HUES64 (cell line): ENCODE measurements around the gene GIMD1.

Experiments
- H3K27ac ChIP-seq: 2 replicates; pipeline ENCODE4 v1.7.0; 2013; ENCODE audit warnings: low read depth, low read length, inconsistent platforms
- H3K27me3 ChIP-seq: 2 replicates; pipeline ENCODE4 v1.6.1; 2013; ENCODE audit warnings: mild to moderate bottlenecking, low read length; ENCODE audit not compliant: insufficient read depth
- H3K36me3 ChIP-seq: 2 replicates; pipeline ENCODE4 v1.6.1; 2013; ENCODE audit warnings: mild to moderate bottlenecking, low read length; ENCODE audit not compliant: insufficient read depth
- H3K4me1 ChIP-seq: 2 replicates; pipeline ENCODE4 v1.6.1; 2013; ENCODE audit warnings: mild to moderate bottlenecking, low read length, moderate library complexity; ENCODE audit not compliant: insufficient read depth
- H3K4me3 ChIP-seq: 2 replicates; pipeline ENCODE4 v1.5.1; 2013; ENCODE audit warnings: mild to moderate bottlenecking, low read length, moderate library complexity
- H3K9ac ChIP-seq: 2 replicates; pipeline ENCODE4 v1.6.1; 2013; ENCODE audit warnings: mild to moderate bottlenecking, low read depth, low read length
- H3K9me3 ChIP-seq: 2 replicates; pipeline ENCODE4 v1.6.1; 2013; ENCODE audit warnings: low read depth, low read length; ENCODE audit not compliant: insufficient read depth
- WGBS: fragments of 150-250, 120-280 bp; methylation state at CpG from one replicate; pipeline ENCODE4 v1.1.7; 2013; ENCODE audit warnings: missing lambda C conversion rate; 5-methylcytosine and 5-hydroxymethylcytosine counted together

Gene GIMD1

GRCh38 chr4:106371161-106371560 lies 2.6 kb upstream of the GIMD1 start:
- H3K27ac ChIP-seq, result no peak overlapping the region
- no peaks in the 10 kb centered on the region for H3K9me3 ChIP-seq
- no peak overlapping the region for H3K4me3 ChIP-seq
- H3K27me3 ChIP-seq, result no peaks in the 10 kb centered on the region
- H3K9ac ChIP-seq, result no peak overlapping the region
- no peaks in the 10 kb centered on the region for H3K36me3 ChIP-seq
- 0 out of 2 replicates have a peak, but pooled peaks cover 3% of the 10 kb centered on the region for H3K4me1 ChIP-seq

- no peaks in the 10 kb centered on the region for H3K36me3 ChIP-seq
- H3K27me3 ChIP-seq, result no peaks in the 10 kb centered on the region
- 0 out of 2 replicates have a peak, but pooled peaks cover 3% of the 10 kb centered on the region for H3K4me1 ChIP-seq
- 91% methylated on average over 2 of the region's 2 CpGs for WGBS
- H3K9ac ChIP-seq, result no peak overlapping the region
- H3K9me3 ChIP-seq, result no peaks in the 10 kb centered on the region
- no peak overlapping the region for H3K4me3 ChIP-seq
- H3K27ac ChIP-seq, result no peak overlapping the region
These were observed 1.6 kb upstream of the GIMD1 start for GRCh38 chr4:106370214-106370613.

GRCh38 chr4:106369456-106370060 lies 980 bp upstream of the GIMD1 start:
- H3K4me3 ChIP-seq, result no peak overlapping the region
- no peaks in the 10 kb centered on the region for H3K36me3 ChIP-seq
- 0 out of 2 replicates have a peak, but pooled peaks cover 3% of the 10 kb centered on the region for H3K4me1 ChIP-seq
- 53% methylated on average over 5 of the region's 6 CpGs for WGBS
- H3K27me3 ChIP-seq, result no peaks in the 10 kb centered on the region
- no peak overlapping the region for H3K9ac ChIP-seq
- H3K9me3 ChIP-seq, result no peaks in the 10 kb centered on the region
- H3K27ac ChIP-seq, result no peak overlapping the region

- Histone ChIP-seq H3K36me3 (no peaks in the 10 kb centered on the region), H3K9ac (no peak overlapping the region)
These were observed 1.5 kb downstream of the GIMD1 start for GRCh38 chr4:106367072-106367471.

GRCh38 chr4:106366026-106366425 lies 2.6 kb downstream of the GIMD1 start:
- Histone ChIP-seq H3K9ac (no peak overlapping the region), H3K27ac (no peak overlapping the region), H3K4me1 (0 out of 2 replicates have a peak, but pooled peaks cover 3% of the 10 kb centered on the region), H3K4me3 (no peak overlapping the region), H3K27me3 (no peaks in the 10 kb centered on the region), H3K36me3 (no peaks in the 10 kb centered on the region), H3K9me3 (no peaks in the 10 kb centered on the region)

More at GRCh38 chr4:106367072-106367471, 1.5 kb downstream of the GIMD1 start:
- H3K9me3 ChIP-seq, result no peaks in the 10 kb centered on the region
- no peaks in the 10 kb centered on the region for H3K27me3 ChIP-seq
- H3K4me3 ChIP-seq, result no peak overlapping the region
- H3K27ac ChIP-seq, result no peak overlapping the region
- WGBS, result 93% methylated on average over 5 of the region's 5 CpGs
- 0 out of 2 replicates have a peak, but pooled peaks cover 3% of the 10 kb centered on the region for H3K4me1 ChIP-seq

- no peaks in the 10 kb centered on the region for H3K9me3 ChIP-seq
- H3K4me1 ChIP-seq, result 0 out of 2 replicates have a peak, but pooled peaks cover 3% of the 10 kb centered on the region
- no peaks in the 10 kb centered on the region for H3K36me3 ChIP-seq
- H3K27me3 ChIP-seq, result no peaks in the 10 kb centered on the region
- 97% methylated on average over 1 of the region's 1 CpG for WGBS
- H3K4me3 ChIP-seq, result no peak overlapping the region
- no peak overlapping the region for H3K27ac ChIP-seq
- H3K9ac ChIP-seq, result no peak overlapping the region
These were observed 3.0 kb downstream of the GIMD1 start for GRCh38 chr4:106365613-106366012.

- no peaks in the 10 kb centered on the region for H3K36me3 ChIP-seq
- H3K9me3 ChIP-seq, result no peaks in the 10 kb centered on the region
- no peaks in the 10 kb centered on the region for H3K4me1 ChIP-seq
- no peak overlapping the region for H3K27ac ChIP-seq
- H3K27me3 ChIP-seq, result no peaks in the 10 kb centered on the region
- WGBS, result 96% methylated on average over 1 of the region's 1 CpG
- no peak overlapping the region for H3K9ac ChIP-seq
- no peak overlapping the region for H3K4me3 ChIP-seq
These were observed 4.3 kb downstream of the GIMD1 start for GRCh38 chr4:106364282-106364681.

GRCh38 chr4:106362086-106362825 lies 6.3 kb downstream of the GIMD1 start:
- H3K9me3 ChIP-seq, result no peaks in the 10 kb centered on the region
- H3K36me3 ChIP-seq, result no peaks in the 10 kb centered on the region
- H3K27ac ChIP-seq, result no peak overlapping the region
- H3K4me1 ChIP-seq, result no peaks in the 10 kb centered on the region
- H3K27me3 ChIP-seq, result no peaks in the 10 kb centered on the region
- no peak overlapping the region for H3K9ac ChIP-seq
- no peak overlapping the region for H3K4me3 ChIP-seq
- WGBS, result 87% methylated on average over 3 of the region's 3 CpGs

- no peaks in the 10 kb centered on the region for H3K27me3 ChIP-seq
- no peaks in the 10 kb centered on the region for H3K9me3 ChIP-seq
- no peak overlapping the region for H3K9ac ChIP-seq
- no peak overlapping the region for H3K27ac ChIP-seq
- 89% methylated on average over 1 of the region's 1 CpG for WGBS
- no peak overlapping the region for H3K4me3 ChIP-seq
- H3K4me1 ChIP-seq, result peaks cover 3% of the 10 kb centered on the region; the same call in 1 of the 2 replicates
- H3K36me3 ChIP-seq, result no peaks in the 10 kb centered on the region
These were observed 9.7 kb downstream of the GIMD1 start for GRCh38 chr4:106358899-106359298.

GRCh38 chr4:106355193-106355592 lies 13.4 kb downstream of the GIMD1 start:
- Histone ChIP-seq H3K4me1 (peaks cover 3% of the 10 kb centered on the region; the same call in 1 of the 2 replicates), H3K27ac (no peak overlapping the region), H3K9me3 (no peaks in the 10 kb centered on the region), H3K36me3 (no peaks in the 10 kb centered on the region), H3K27me3 (no peaks in the 10 kb centered on the region), H3K4me3 (no peak overlapping the region), H3K9ac (no peak overlapping the region)
- 79% methylated on average over 4 of the region's 4 CpGs for WGBS

- Histone ChIP-seq H3K27me3 (no peaks in the 10 kb centered on the region), H3K4me1 (peaks cover 3% of the 10 kb centered on the region; the same call in 1 of the 2 replicates), H3K27ac (no peak overlapping the region), H3K36me3 (peaks cover 3% of the 10 kb centered on the region), H3K9ac (no peak overlapping the region), H3K4me3 (no peak overlapping the region), H3K9me3 (no peaks in the 10 kb centered on the region)
- 92% methylated on average over 1 of the region's 1 CpG for WGBS
These were observed 14.8 kb downstream of the GIMD1 start for GRCh38 chr4:106353786-106354185.
